Epithelial cell of esophagus (primary cell): ENCODE results near the gene PM20D2.

Source experiments
- DNase-seq: peaks from one replicate; pipeline ENCODE4 v3.0.0; 2010; ENCODE audit warnings: low read depth
- H3K4me3 ChIP-seq: 2 replicates; pipeline ENCODE4 v1.5.1; 2011; ENCODE audit warnings: mild to moderate bottlenecking, low read length, control low read depth
- CTCF ChIP-seq: IDR thresholded peaks from 2 replicates; pipeline ENCODE4 v1.5.1; 2011; ENCODE audit warnings: low read depth, mild to moderate bottlenecking, low read length, control low read depth, inconsistent platforms; ENCODE audit not compliant: insufficient read depth; ENCODE audit errors: missing control alignments

The PM20D2 gene

GRCh38 chr6:89146718-89147700 is 1.2 kb downstream of the PM20D2 start:
- H3K4me3 ChIP-seq, result peak overlapping the region; percentile 60
- no peak for TF ChIP-seq CTCF
- DNase-seq, result peak; percentile 39

GRCh38 chr6:89148016-89148750 is 2.3 kb downstream of the PM20D2 start:
- DNase-seq, result no peak
- TF ChIP-seq CTCF, result no peak
- no peak overlapping the region for H3K4me3 ChIP-seq

- H3K4me3 ChIP-seq, result no peak overlapping the region
- no peak for DNase-seq
- TF ChIP-seq CTCF, result no peak
These were observed 8.3 kb downstream of the PM20D2 start for GRCh38 chr6:89154131-89154530.

GRCh38 chr6:89160331-89161092 is 14.7 kb downstream of the PM20D2 start:
- TF ChIP-seq CTCF, result no peak
- no peak for DNase-seq
- H3K4me3 ChIP-seq, result no peak overlapping the region

GRCh38 chr6:89161326-89162046 is 15.6 kb downstream of the PM20D2 start:
- no peak for DNase-seq
- TF ChIP-seq CTCF, result no peak
- H3K4me3 ChIP-seq, result no peak overlapping the region

- no peak for DNase-seq
- no peak for TF ChIP-seq CTCF
- no peak overlapping the region for H3K4me3 ChIP-seq
These were observed 16.2 kb downstream of the PM20D2 start for GRCh38 chr6:89162047-89162371.
